ENCODE data around the gene PAX2.

Gene PAX2

DNA sequence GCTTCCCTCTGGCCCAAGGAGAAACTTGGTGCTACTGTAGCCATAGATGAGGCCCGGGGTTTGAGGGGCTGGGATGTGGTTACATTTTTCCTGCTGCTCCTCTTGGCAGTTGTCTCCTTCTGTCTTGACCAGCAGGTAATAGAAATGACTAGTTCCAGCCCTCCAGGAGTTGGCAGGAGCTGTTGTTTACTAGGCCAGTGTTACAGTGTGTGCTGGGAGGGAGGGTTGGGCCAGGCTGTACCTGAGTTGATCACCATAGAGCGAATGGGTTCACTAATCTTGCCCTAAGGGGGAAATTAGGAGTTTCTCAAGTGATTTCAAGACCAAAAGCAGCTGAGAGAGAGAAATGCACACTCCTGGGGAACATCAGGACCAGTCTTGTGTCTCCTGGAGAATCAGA is 34.9 kb downstream of the PAX2 start:
- H3K9me3 ChIP-seq (replicated peaks; ENCODE audit: insufficient read depth, low read length), result no peaks in the 10 kb centered on the region

GRCh38 chr10:100781145-100781665 is 35.8 kb downstream of the PAX2 start:
- H3K36me3 ChIP-seq (replicated peaks; ENCODE audit: insufficient read depth, low read length), result no peaks in the 10 kb centered on the region
- H2AFZ ChIP-seq (ENCODE audit: low read length), result no peak overlapping the region
- no peaks in the 10 kb centered on the region for H3K9me3 ChIP-seq (replicated peaks; ENCODE audit: insufficient read depth, low read length)
- no peak overlapping the region for H3K27ac ChIP-seq (ENCODE audit: low read length)
- H3F3A ChIP-seq (ENCODE audit: insufficient read depth, low read length), result no peaks in the 10 kb centered on the region
- H3K79me2 ChIP-seq (ENCODE audit: low read length), result no peaks in the 10 kb centered on the region
- no peaks in the 10 kb centered on the region for H3K9me2 ChIP-seq (replicated peaks; ENCODE audit: insufficient read depth, low read length)
- H3K4me3 ChIP-seq (ENCODE audit: low read length), result no peak overlapping the region
- no peak overlapping the region for H3K4me2 ChIP-seq (ENCODE audit: low read depth, low read length)
- no peaks in the 10 kb centered on the region for H4K20me1 ChIP-seq (ENCODE audit: insufficient read depth, low read length)
- no peak for DNase-seq
- no peaks in the 10 kb centered on the region for H3K4me1 ChIP-seq (ENCODE audit: low read length)
- H3K9ac ChIP-seq (ENCODE audit: low read length), result no peak overlapping the region
- peaks cover 91% of the 10 kb centered on the region for H3K27me3 ChIP-seq (replicated peaks; ENCODE audit: insufficient read depth, low read length)
- TF ChIP-seq EZH2phosphoT487 (IDR thresholded peaks at IDR 0.05; ENCODE audit: low read length), result no peak
- TF ChIP-seq EZH2 (optimal IDR thresholded peaks at IDR 0.05; ENCODE audit: low read depth, low read length), result no peak
- TF ChIP-seq CTCF (IDR thresholded peaks at IDR 0.05; ENCODE audit: low read length), result no peak

More for the DNA sequence above, 34.9 kb downstream of the PAX2 start:
- no peaks in the 10 kb centered on the region for H3F3A ChIP-seq (ENCODE audit: insufficient read depth, low read length)
- no peaks in the 10 kb centered on the region for H3K9me2 ChIP-seq (replicated peaks; ENCODE audit: insufficient read depth, low read length)
- no peak for TF ChIP-seq CTCF (IDR thresholded peaks at IDR 0.05; ENCODE audit: low read length)
- no peak for TF ChIP-seq EZH2phosphoT487 (IDR thresholded peaks at IDR 0.05; ENCODE audit: low read length)
- TF ChIP-seq EZH2 (optimal IDR thresholded peaks at IDR 0.05; ENCODE audit: low read depth, low read length), result no peak
- H4K20me1 ChIP-seq (ENCODE audit: insufficient read depth, low read length), result no peaks in the 10 kb centered on the region
- H2AFZ ChIP-seq (ENCODE audit: low read length), result no peak overlapping the region
- no peak overlapping the region for H3K9ac ChIP-seq (ENCODE audit: low read length)
- H3K79me2 ChIP-seq (ENCODE audit: low read length), result no peaks in the 10 kb centered on the region
- H3K4me2 ChIP-seq (ENCODE audit: low read depth, low read length), result no peak overlapping the region
- no peaks in the 10 kb centered on the region for H3K4me1 ChIP-seq (ENCODE audit: low read length)
- H3K4me3 ChIP-seq (ENCODE audit: low read length), result no peak overlapping the region
- peaks cover 91% of the 10 kb centered on the region for H3K27me3 ChIP-seq (replicated peaks; ENCODE audit: insufficient read depth, low read length)
- DNase-seq, result no peak
- no peaks in the 10 kb centered on the region for H3K36me3 ChIP-seq (replicated peaks; ENCODE audit: insufficient read depth, low read length)
- H3K27ac ChIP-seq (ENCODE audit: low read length), result no peak overlapping the region

- TF ChIP-seq EZH2 (optimal IDR thresholded peaks at IDR 0.05; ENCODE audit: low read depth, low read length), result no peak
- no peak for TF ChIP-seq CTCF (IDR thresholded peaks at IDR 0.05; ENCODE audit: low read length)
- TF ChIP-seq EZH2phosphoT487 (IDR thresholded peaks at IDR 0.05; ENCODE audit: low read length), result no peak
- Histone ChIP-seq H3K27me3 (replicated peaks; ENCODE audit: insufficient read depth, low read length) (peaks cover 95% of the 10 kb centered on the region), H2AFZ (ENCODE audit: low read length) (no peak overlapping the region), H3K9ac (ENCODE audit: low read length) (no peak overlapping the region), H3K79me2 (ENCODE audit: low read length) (no peaks in the 10 kb centered on the region), H3K4me3 (ENCODE audit: low read length) (no peak overlapping the region), H3K27ac (ENCODE audit: low read length) (no peak overlapping the region), H3K9me2 (replicated peaks; ENCODE audit: insufficient read depth, low read length) (no peaks in the 10 kb centered on the region), H4K20me1 (ENCODE audit: insufficient read depth, low read length) (no peaks in the 10 kb centered on the region), H3K4me1 (ENCODE audit: low read length) (no peaks in the 10 kb centered on the region), H3F3A (ENCODE audit: insufficient read depth, low read length) (no peaks in the 10 kb centered on the region), H3K36me3 (replicated peaks; ENCODE audit: insufficient read depth, low read length) (no peaks in the 10 kb centered on the region), H3K4me2 (ENCODE audit: low read depth, low read length) (no peak overlapping the region), H3K9me3 (replicated peaks; ENCODE audit: insufficient read depth, low read length) (no peaks in the 10 kb centered on the region)
- DNase-seq, result no peak
Observed at GRCh38 chr10:100782461-100783244, 37.3 kb downstream of the PAX2 start.
